HG02870 (cell line): ENCODE results near the gene FDPS.
"Not testable (repeated sequence)": the region's sequence is repeated elsewhere in the genome, so short reads cannot be mapped to it uniquely, and the experiment has no call there.

Experiments
- ATAC-seq: cut with Tn5 transposase; IDR thresholded peaks from one replicate; pipeline ENCODE4 v1.9.1; 2021; ENCODE audit warnings: mild to moderate bottlenecking, moderate library complexity; ENCODE audit not compliant: unreplicated experiment

Gene FDPS

DNA sequence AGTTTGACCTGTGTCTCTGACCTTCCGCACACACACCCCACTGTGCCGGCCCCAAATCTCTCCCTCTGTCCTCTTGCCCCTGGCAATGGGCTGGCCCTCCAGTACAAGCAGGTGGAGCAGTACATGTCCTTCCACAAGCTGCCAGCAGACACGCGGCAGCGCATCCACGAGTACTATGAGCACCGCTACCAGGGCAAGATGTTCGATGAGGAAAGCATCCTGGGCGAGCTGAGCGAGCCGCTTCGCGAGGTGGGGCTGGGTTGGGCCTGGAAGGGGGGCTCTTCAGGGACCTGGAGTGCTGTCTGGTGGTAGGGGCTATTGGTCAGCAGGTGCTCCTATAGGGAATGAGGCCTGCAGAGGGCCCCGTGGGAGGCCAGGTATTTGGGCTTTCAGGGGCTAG is 23.6 kb upstream of the FDPS start:
- ATAC-seq, result no peak

DNA sequence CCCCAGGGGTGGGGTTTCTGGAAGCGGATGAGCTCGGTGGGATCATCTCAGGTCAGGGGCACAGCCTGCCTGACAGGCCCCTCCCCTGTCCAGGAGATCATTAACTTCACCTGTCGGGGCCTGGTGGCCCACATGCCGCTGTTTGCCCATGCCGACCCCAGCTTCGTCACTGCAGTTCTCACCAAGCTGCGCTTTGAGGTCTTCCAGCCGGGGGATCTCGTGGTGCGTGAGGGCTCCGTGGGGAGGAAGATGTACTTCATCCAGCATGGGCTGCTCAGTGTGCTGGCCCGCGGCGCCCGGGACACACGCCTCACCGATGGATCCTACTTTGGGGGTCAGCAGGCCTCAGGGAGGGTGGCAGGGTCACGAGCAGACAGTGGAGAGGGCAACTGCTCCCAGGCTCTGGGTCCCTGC is 23.0 kb upstream of the FDPS start:
- no peak for ATAC-seq

DNA sequence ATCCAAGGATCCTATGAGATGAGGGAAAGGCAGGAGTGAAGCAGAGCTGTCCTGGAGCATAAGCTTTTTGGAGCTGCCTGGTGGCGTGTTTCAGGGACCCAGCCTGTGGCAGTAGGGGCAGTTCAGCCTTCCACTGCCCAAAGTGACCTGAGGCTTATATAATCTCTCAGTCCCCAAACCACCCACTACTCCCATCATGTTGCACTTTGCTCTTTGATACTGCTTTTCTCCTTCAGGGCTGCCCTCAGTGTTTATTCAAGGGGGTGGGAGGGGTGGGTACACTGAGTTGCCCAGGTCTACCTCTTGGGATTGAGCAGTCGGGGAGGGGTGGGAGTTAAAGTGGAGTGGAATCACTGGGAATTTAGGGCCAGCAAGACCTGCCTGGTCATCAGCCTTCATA is 22.1 kb upstream of the FDPS start:
- no peak for ATAC-seq

DNA sequence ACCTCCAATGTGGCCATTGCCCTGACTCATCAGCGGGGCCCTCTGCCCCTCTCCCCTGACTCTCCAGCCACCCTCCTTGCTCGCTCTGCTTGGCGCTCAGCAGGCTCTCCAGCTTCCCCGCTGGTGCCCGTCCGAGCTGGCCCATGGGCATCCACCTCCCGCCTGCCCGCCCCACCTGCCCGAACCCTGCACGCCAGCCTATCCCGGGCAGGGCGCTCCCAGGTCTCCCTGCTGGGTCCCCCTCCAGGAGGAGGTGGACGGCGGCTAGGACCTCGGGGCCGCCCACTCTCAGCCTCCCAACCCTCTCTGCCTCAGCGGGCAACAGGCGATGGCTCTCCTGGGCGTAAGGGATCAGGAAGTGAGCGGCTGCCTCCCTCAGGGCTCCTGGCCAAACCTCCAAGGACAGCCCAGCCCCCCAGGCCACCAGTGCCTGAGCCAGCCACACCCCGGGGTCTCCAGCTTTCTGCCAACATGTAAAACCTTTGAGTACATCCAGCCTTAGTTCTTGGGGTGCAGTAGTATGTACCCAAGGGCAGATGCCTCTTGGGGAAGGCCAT is 20.6 kb upstream of the FDPS start:
- ATAC-seq, result no peak

DNA sequence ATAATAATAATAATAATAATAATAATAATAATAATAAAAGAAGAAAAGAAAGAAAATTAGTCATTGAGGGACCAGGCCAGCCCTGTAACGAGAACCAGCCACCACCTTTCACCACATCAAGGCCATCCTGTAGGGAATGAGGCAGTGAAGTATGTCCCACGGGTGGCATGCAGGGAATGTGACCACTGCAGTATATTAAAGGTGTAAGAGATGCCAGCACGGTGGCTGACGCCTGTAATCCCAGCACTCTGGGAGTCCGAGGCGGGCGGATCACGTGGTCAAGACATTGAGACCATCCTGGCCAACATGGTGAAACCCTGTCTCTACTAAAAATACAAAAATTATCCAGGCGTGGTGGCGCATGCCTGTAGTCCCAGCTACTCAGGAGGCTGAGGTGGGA is 17.7 kb upstream of the FDPS start:
- ATAC-seq, result not testable (repeated sequence)

DNA sequence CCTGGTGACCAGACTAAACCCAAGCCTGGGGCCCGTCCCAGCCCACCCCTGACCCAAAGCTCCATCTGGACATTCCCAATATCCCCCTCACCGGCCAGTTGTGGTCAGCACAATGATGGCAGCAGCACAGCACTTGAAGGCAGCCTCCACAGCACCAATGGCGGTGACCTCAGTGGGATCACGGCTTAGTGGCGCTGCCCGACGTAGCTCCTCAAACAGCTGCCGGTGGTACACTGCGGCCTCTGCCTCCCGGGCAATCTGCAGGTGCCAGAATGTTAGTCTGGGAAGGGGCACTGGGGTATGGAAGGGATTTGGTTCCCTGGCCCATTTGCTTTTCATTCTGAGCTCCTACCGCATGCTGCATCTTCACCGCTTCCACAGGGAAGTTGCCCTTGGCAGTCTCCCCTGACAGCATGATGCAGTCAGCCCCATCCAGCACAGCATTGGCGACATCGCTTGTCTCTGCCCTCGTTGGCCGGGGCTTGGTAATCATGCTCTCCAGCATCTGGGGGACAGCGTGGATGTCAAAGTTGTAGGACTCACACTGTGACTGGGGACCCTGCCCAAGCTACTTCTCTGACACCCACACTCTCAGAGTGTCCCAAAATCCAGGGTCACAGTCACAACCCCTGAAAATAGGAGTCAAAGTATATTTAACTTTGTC is 15.4 kb upstream of the FDPS start:
- ATAC-seq, result no peak

DNA sequence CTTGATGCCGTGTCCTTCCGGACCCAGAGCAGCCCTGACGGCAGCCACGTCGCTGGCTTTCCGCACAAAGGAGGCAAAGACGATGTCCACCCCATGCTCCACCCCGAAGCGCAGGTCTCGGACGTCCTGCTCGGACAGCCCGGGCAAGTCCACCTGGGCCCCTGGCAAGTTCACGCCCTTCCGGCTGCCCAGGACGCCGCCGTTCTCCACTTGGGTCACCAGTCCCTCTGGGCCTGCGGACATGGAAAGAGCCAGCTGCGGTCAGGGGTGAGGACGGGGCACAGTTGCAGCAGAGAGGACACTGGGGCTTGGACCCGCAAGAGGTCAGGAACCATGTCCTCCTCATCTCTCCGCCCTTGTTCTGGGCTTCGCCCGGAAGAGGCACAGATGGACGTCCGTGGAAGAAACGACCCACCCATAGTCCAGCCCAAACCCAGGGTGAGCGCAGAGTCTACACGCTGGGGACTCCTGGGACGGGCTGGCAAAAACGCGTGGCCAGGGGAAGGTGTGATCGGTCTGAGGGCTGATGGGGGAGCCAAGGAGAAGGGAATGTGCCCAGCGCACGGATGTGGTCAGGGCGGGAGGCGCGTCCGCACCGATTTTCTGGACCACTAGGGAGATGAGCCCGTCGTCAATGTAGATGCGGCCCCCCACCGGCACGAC is 14.0 kb upstream of the FDPS start:
- no peak for ATAC-seq

DNA sequence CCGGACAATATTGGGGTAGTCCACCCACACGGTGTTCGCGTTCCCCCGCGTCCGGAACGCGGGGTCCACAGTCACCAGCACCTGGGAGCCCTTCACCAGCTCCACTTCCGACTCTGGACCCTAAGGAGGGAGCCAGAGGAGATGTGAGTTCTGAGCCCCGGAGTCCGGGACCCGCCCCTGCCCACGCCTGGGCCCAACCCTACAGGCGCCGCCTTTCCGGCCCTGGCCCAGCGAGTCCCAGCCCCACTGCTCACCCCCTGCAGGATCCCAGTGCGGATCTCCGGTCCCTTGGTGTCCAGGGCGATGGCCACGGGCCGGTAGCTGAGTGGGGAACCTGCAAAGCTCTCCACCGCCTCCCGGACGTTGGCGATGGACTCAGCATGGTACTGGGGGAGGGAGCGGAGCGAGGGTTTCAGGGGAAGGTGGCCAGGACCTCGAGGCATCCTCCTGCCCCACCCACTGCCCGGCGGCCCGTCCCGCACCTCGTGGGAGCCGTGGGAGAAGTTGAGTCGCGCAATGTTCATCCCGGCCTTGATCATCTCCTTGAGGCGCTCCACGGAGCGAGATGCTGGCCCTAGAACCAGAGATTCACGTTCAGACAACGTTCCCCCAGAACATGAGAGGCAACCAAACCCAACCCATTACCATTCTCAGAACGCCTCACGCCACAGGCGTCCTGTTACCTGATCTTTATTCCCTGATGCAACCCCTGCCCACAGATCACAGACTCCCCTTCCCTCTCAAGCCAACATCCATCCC is 13.3 kb upstream of the FDPS start:
- no peak for ATAC-seq

DNA sequence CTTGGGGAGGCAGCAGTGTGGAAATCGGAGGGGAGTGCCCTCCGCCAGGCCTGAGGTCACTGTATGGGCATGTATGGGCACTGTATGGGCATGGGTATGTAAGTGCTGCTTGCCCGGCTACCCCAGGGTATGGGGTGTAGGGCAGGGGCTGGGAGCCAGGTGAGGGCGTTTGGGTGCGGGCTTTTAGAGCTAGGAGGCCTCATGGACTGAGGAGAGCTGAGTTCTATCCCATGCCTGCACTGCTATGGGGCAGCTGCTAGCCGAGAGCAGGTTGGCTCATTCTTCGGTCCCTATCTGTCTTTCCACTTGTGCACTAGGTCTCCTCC is 12.8 kb upstream of the FDPS start:
- no peak for ATAC-seq

DNA sequence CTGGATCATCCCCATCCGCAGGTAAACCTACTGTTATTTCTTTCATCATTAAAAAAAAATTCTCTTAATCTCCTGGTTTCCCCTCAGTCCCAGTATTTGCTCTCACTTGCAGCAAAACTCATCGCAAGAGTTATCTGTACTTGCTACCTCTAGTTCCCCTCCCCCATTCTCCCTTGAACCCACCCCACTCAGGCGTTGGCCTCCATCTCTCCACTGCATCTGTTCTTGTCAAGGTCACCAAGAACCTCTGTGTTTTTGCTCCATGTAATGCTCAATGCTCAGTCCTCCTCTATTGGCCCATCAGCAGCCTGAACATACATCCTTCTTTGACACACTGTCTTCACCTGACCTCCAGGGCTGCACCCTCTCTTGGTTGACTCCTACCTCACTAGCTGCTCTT is 12.0 kb upstream of the FDPS start:
- no peak for ATAC-seq

DNA sequence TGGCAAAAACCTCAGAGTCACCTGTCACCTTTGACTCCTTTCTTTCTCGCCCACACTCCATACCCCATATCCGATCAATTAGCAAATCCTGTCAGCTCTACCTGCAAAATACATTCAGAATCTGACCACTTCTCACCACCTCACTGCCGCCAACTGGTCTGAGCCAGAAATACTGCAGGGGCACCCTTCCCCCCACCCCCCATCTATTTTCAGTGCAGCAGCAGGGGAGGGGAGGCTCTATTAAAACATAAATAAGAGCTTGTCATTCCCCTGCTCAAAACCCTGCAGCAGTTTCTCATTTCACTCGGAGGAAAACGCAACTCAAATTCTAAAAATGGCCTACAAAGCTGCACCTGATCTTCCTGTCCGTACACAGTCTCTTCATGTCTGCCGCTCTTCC is 11.3 kb upstream of the FDPS start:
- ATAC-seq, result no peak

DNA sequence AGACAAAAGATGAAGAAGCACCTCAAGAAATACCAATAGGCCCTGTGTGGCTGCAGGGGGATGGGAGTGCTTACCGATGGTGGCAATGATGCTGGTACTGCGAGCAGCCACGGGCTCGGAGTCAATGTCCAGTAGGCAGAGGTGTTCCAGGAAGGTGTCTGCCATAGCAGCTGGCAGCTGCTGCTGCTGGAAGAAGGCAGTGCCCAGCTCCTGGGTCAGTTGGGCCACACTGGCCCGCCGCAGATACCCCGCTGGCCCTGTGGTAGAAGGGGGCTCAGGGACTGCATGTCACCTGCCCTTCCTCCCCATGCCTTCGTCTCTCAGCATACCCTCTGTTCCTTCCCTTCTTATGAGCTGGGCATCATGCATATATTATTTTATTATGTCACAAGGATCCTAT is 8.6 kb upstream of the FDPS start:
- ATAC-seq, result no peak

DNA sequence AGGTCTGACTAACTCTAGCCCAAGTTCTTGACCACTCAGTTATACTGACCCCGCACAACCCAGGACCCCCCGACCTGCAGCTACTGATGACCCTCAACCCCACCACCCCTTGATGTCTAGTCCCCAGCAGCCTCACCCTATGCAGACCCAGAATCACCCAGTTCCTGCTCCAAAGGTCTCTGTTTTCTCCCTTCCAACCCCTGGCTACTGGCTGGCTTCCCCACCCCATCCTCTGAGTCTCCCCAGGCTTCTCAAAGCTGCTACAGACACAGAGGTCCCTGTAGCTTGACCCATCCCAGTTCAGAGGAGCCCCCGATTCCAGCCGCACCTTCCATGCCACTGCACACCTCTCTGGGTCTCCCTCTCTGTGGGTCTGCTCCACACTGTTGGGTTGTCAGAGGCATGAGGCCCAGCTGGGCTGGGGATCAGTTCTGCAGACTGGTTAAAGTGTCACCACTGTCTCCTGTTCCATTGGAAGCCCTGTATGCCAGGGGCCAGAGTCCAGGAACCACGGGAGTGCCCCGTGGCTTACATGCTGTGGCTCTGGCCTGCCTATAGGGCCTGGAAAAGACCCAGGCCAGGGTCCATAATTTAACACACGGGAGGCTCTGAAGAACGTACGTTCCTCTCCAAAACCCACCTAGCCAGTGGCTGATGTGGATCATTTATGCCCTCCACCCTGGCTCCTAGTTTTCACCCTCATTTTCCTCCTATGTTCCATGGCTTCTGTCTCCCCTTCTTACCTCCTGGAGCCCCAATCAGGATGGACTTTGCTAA is 7.9 kb upstream of the FDPS start:
- ATAC-seq, result no peak

DNA sequence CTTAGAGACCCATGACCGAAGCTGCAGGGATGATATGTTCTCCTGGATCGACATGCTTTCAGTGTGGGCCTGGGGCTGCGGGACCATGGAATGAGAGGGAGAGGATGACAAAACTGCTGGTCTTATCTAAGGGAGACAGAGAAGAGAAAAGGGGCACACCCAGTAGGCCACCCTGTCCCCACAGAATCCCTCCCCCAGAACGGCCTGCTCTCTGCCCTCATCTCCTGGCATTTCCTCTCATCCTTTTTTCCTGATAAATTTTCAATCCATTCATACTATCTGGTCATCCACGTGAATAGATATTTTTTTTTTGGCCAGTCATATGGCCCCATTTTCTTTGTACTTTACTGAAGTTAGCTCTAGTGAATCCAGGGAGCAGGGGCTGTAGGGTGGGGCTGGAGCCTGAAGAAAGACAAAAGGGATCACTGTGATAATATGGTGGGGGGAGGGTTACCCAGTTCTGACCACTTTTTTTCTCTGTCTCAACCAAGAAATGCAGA is 7.3 kb upstream of the FDPS start, which contains the start of gene PKLR:
Gene PKLR (minus strand): TSS at position 97 of the 500 bp plus-strand sequence. CDS start 43 bp downstream, at position 54.
- no peak for ATAC-seq

DNA sequence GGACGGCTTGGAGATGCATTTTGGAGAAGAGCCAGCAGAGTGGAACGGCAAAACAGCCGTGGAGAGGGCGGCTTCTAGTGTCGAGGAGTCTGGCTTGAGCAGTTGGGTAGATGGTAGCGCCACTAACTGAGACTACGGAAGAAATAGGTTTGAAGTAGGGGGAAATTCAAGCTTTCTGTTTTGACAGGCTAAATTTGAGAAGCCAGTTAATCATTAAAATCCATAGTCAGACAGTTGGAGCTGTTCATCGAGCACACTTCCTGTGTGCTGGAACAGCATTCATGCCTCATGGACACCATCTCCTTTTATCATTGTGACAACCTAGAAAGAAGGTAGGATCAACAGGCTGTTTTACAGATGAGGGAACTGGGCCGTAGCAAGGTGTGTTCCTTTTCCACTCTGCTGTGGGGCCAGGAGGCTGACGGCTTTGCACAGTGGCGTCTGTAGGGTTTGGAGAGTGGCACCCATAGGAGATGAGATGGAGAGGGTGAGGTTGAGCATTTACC is 4.1 kb upstream of the FDPS start:
- ATAC-seq, result no peak

DNA sequence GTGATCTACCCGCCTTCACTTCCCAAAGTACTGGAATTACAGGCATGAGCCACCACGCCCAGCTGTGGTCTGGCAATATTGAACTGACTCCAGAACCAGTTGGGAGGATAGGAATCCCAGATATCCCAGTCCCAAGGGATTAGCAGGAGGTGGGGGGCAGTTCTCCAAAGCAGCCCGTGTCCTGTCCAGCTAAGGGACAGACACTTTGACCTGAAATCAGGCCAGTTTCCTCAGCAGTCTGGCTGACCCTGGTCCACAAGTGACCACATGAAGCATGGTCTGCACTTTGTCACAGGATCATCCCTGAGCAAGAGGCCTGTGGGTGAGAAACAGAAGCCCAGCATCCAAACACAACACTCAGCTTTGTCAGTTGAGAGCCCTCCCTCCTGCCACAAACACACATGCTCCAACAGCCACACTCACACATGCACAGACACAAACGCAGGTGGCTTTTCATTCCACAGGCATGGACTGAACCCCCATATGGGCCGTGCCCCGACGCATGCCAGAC is 2.7 kb upstream of the FDPS start:
- no peak for ATAC-seq

DNA sequence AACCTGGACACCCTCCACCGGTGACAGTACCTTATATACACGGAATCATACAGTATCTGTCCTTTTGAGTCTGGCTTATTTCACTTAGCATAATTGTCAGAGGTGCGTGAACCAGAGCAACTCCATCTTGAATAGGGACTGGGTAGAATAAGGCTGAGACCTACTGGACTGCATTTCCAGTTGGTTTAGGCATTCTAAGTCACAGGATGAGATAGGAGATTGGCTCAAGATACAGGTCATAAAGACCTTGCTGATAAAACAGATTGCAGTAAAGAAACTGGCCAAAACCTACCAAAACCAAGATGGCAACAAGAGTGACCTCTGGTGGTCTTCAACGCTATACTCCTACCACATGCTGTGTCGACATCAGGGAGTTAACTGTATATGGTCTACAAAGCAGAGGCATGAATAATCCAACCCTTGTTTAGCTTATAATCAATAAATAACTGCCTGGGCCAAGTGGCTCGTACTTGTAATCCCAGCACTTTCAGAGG is 1.4 kb upstream of the FDPS start:
- no peak for ATAC-seq

DNA sequence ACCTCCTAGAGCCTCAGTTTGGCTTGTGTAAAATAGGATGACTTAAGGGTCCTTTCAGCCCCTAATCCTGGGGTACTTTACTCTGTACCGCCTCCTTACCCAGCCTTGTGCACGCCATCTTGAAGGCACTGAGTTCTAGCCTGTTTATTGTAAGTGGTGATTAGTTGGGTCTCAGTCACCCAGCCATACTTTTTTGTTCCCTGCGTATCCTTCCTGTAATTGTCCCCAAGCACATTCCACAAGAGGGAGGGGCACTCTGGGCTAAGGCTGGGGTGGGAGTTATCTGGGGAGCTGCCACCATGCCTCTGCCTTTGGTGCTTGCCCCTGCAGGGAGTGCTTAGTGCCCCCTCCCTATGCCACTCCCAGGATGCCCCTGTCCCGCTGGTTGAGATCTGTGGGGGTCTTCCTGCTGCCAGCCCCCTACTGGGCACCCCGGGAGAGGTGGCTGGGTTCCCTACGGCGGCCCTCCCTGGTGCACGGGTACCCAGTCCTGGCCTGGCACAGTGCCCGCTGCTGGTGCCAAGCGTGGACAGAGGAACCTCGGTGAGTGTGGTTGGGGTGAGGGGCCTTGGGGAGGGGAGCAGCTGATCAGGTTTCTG is 856 bp downstream of the FDPS start:
- no peak for ATAC-seq

DNA sequence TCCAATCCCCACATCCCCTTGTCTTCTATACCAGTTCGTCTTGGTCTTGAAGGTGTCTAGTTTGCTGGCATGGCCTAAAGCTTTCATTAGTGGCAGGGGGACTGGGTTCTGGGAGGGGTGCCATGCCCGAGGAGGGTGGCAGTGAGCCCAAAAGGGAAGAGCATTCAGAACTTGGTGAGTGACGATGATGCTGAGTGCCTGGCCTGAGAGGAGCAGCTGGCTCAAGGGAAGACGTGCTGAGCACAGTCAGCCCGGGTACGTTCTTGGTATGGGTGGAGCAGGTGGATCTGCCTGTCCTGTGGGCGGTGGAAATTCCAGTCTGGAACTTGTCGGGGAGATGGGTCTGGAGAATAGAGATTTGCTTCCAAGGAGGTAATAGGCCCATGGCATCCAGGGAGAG is 4.6 kb downstream of the FDPS start:
- ATAC-seq, result no peak

DNA sequence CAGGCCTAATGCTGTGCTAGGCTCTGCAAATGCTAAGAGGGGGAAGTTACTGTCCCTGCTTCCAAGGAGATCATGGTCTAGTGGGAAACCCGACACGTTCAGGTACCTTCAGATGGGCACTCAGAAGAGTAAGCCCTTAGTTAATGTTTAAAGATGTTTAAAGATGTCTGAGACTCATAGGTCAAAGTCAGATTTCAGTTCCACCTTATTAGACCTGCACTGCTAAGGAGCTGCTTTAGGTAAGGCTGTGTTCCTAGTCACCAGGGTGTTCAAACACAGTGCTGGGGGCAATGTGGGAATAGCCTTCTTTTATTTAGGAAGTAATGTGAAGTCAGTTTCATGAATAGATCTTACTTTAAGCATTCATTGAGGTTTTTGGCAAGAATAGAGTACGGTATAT is 8.3 kb downstream of the FDPS start:
- no peak for ATAC-seq
